HG03432 (cell line): Measurements from ENCODE around the gene TTC39B.
A peak's percentile ranks its signal among the peaks of the same experiment; 100 is the strongest.

Source experiments
- ATAC-seq: cut with Tn5 transposase; IDR thresholded peaks from one replicate; pipeline ENCODE4 v1.9.1; 2021; ENCODE audit warnings: mild to moderate bottlenecking, moderate library complexity; ENCODE audit not compliant: unreplicated experiment

Gene TTC39B

GRCh38 chr9:15187589-15187988 lies 119.4 kb downstream of the TTC39B start:
- no peak for ATAC-seq

GRCh38 chr9:15182730-15183129 lies 124.3 kb downstream of the TTC39B start:
- no peak for ATAC-seq

GRCh38 chr9:15182101-15182551 lies 124.9 kb downstream of the TTC39B start:
- no peak for ATAC-seq

GRCh38 chr9:15180124-15180523 lies 126.9 kb downstream of the TTC39B start:
- ATAC-seq = no peak

GRCh38 chr9:15178631-15179030 lies 128.4 kb downstream of the TTC39B start:
- ATAC-seq = no peak

GRCh38 chr9:15176836-15177235 lies 130.2 kb downstream of the TTC39B start:
- ATAC-seq = no peak

- ATAC-seq = no peak
Observed at GRCh38 chr9:15163931-15164330, 143.1 kb downstream of the TTC39B start.

- no peak for ATAC-seq
Observed at GRCh38 chr9:15161753-15162152, 145.3 kb downstream of the TTC39B start.

GRCh38 chr9:15160673-15161072 lies 146.3 kb downstream of the TTC39B start:
- ATAC-seq = no peak

GRCh38 chr9:15158064-15158463 lies 149.0 kb downstream of the TTC39B start:
- ATAC-seq = no peak

GRCh38 chr9:15157381-15157780 lies 149.6 kb downstream of the TTC39B start:
- no peak for ATAC-seq

GRCh38 chr9:15156241-15156640 lies 150.8 kb downstream of the TTC39B start:
- no peak for ATAC-seq

GRCh38 chr9:15155826-15156225 lies 151.2 kb downstream of the TTC39B start:
- ATAC-seq = no peak

- no peak for ATAC-seq
Observed at GRCh38 chr9:15155323-15155722, 151.7 kb downstream of the TTC39B start.

- no peak for ATAC-seq
Observed at GRCh38 chr9:15154677-15155076, 152.3 kb downstream of the TTC39B start.

GRCh38 chr9:15153961-15154360 lies 153.1 kb downstream of the TTC39B start:
- no peak for ATAC-seq

GRCh38 chr9:15150939-15151338 lies 156.1 kb downstream of the TTC39B start:
- ATAC-seq = no peak

GRCh38 chr9:15149450-15149849 lies 157.6 kb downstream of the TTC39B start:
- no peak for ATAC-seq

- ATAC-seq = no peak
Observed at GRCh38 chr9:15146268-15146700, 160.7 kb downstream of the TTC39B start.

- no peak for ATAC-seq
Observed at GRCh38 chr9:15144622-15145061, 162.4 kb downstream of the TTC39B start.

GRCh38 chr9:15142878-15143534 lies 164.0 kb downstream of the TTC39B start:
- ATAC-seq = peak; percentile 95

- no peak for ATAC-seq
Observed at GRCh38 chr9:15140051-15140450, 167.0 kb downstream of the TTC39B start.

GRCh38 chr9:15139469-15139868 lies 167.5 kb downstream of the TTC39B start:
- ATAC-seq = no peak
